ENCODE data around the gene ABLIM1. TPM values are rescaled to one million over a fixed set of nuclear protein-coding genes. Genes with fewer than 3 reads are reported as not detected.

Gene ABLIM1
- total and polyA plus RNA-seq, 8 donors: 13.3 to 44.5 (median 33.3) TPM

GRCh38 chr10:114458216-114458920, 199.7 kb downstream of the ABLIM1 start:
- ATAC-seq: no peak
- no peak overlapping the region for H3K27ac ChIP-seq
- no peaks in the 10 kb centered on the region for H3K9me3 ChIP-seq
- H3K4me3 ChIP-seq: no peak overlapping the region
- no peaks in the 10 kb centered on the region for H3K36me3 ChIP-seq
- no peak for DNase-seq
- intact Hi-C loops (cut with DNase I): no loop called here
- no peaks in the 10 kb centered on the region for H3K4me1 ChIP-seq
- H3K27me3 ChIP-seq: no peaks in the 10 kb centered on the region
- FAIRE-seq: no peak
- TF ChIP-seq CTCF (IDR thresholded peaks at IDR 0.05): no peak
- WGBS, 2 donors: 91 to 94% methylated on average over 9 of the region's 9 CpGs

DNA sequence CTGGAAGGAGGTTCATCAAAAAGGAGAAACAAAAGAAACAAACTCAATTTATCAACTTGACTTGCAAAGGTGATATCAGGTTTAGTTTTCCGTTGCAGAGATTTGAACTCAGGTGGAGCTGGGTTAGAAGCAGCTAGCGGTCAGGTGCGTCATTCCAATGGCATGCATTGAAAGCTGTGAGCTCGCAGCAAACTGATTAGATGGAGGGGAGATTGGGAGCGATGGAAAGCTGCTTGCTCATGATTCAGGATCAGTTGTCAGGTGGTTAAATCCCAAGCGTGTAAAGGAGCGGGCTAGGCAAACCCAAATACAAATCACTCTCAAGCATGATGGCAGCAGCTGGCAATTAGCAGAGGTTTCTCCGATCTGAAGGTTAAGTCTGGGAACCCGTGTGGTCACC, 204.5 kb downstream of the ABLIM1 start:
- ATAC-seq: no peak
- no peak for FAIRE-seq

GRCh38 chr10:114448897-114449296, 209.2 kb downstream of the ABLIM1 start:
- Histone ChIP-seq H3K27me3 (no peaks in the 10 kb centered on the region), H3K36me3 (peaks cover 0 to 3% (median 0%) of the 10 kb centered on the region in 3 donors), H3K4me1 (peaks cover 3 to 12% (median 6%) of the 10 kb centered on the region in 3 donors), H3K4me3 (no peak overlapping the region), H3K9me3 (no peaks in the 10 kb centered on the region), H3K27ac (no peak overlapping the region)
- TF ChIP-seq CTCF (IDR thresholded peaks at IDR 0.05): no peak
- 48 to 53% methylated on average over 2 of the region's 2 CpGs for WGBS, 2 donors
- ATAC-seq (peak in 1 of 4 donors; percentile 44), DNase-seq (no peak), FAIRE-seq (no peak)
- intact Hi-C loops (cut with DNase I): no loop called here

More for the DNA sequence above, 204.5 kb downstream of the ABLIM1 start:
- no peak for TF ChIP-seq CTCF (IDR thresholded peaks at IDR 0.05)
- H3K4me1 ChIP-seq: no peaks in the 10 kb centered on the region
- H3K4me3 ChIP-seq: no peak overlapping the region
- no peak for DNase-seq
- WGBS, 2 donors: 91 to 93% methylated on average over 9 of the region's 9 CpGs
- no peaks in the 10 kb centered on the region for H3K27me3 ChIP-seq
- intact Hi-C loops (cut with DNase I): no loop called here
- H3K36me3 ChIP-seq: peaks cover 0 to 3% (median 0%) of the 10 kb centered on the region in 3 donors
- H3K27ac ChIP-seq: no peak overlapping the region
- H3K9me3 ChIP-seq: no peaks in the 10 kb centered on the region

DNA sequence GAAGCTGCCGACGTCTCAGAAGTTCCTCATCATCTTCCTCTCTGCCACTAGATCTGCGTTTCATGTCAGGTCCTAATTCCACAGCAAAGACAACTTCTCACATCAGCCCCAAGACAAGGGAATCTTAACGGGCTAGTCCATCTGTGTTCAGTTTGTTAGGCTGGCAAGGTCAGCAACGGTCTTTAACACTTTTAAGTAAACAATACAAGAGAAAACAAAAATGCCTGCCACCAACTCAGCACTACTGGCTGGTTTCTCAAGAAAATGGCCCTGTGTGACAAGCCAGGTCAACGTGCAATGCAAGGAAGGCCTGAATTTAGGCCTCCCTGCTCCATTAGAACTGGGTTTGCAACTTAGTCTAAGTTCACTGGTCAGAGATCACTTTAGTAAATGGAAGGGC, 212.7 kb downstream of the ABLIM1 start:
- no peaks in the 10 kb centered on the region for H3K9me3 ChIP-seq
- intact Hi-C loops (cut with DNase I): no loop called here
- peaks cover 0 to 11% (median 0%) of the 10 kb centered on the region in 3 donors for H3K36me3 ChIP-seq
- no peak for DNase-seq
- H3K4me1 ChIP-seq: peaks cover 3 to 12% (median 6%) of the 10 kb centered on the region in 3 donors
- WGBS, 2 donors: 51 to 55% methylated on average over 6 of the region's 6 CpGs
- H3K4me3 ChIP-seq: no peak overlapping the region
- peak in 2 of 4 donors; percentile 55 to 66 for ATAC-seq
- no peak for FAIRE-seq
- no peaks in the 10 kb centered on the region for H3K27me3 ChIP-seq
- TF ChIP-seq CTCF (IDR thresholded peaks at IDR 0.05): no peak
- no peak overlapping the region for H3K27ac ChIP-seq

DNA sequence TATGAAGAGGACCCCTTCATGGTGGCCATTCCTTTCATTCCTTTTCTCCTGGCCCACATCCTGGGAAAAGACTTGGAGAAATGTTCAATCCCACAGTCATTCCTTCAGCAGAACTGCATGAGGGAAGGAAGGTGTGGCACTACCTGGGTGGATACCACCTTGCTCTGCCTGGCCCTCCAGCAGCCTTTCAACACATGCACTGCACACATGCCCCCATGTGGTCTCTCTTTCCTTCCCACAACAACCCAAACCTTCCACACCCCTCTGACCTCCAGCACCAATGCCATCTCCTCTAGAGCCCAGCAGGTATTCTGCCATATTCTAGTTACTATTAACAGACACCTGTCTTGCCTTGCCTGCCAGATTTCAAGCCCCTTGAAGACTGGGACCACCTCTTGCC, 213.3 kb downstream of the ABLIM1 start:
- no peaks in the 10 kb centered on the region for H3K9me3 ChIP-seq
- H3K36me3 ChIP-seq: peaks cover 0 to 16% (median 0%) of the 10 kb centered on the region in 3 donors
- H3K4me1 ChIP-seq: peaks cover 3 to 12% (median 6%) of the 10 kb centered on the region in 3 donors
- no peak overlapping the region for H3K27ac ChIP-seq
- FAIRE-seq (no peak), DNase-seq (no peak), ATAC-seq (peak in 2 of 4 donors; percentile 15 to 26)
- no peak for TF ChIP-seq CTCF (IDR thresholded peaks at IDR 0.05)
- H3K4me3 ChIP-seq: no peak overlapping the region
- H3K27me3 ChIP-seq: no peaks in the 10 kb centered on the region
- intact Hi-C loops (cut with DNase I): no loop called here

All from pancreas (tissue), 10 donors.